ENCODE results near the gene GUCY1A2.

Gene GUCY1A2

DNA sequence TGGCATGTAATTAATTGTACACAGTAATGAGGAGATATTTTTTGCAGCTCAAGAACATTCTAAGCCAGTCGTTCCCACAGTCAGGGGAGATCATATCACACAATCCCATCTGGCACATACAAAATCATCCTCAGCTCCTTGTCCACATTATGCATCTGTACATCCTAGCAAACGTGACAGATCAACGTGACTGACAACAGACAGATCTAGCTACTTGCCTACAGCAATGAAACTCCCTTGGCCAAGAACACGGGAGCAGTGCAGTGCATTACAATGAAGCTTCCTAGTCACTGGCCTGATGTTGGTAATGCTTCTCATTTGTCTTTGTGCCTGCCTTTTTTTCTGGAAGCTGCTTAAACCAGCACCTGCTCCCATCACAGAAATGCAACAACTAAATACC is 24.5 kb upstream of the GUCY1A2 start:
- no peak overlapping the region for H3K27ac ChIP-seq
- TF ChIP-seq, protein P1, sequence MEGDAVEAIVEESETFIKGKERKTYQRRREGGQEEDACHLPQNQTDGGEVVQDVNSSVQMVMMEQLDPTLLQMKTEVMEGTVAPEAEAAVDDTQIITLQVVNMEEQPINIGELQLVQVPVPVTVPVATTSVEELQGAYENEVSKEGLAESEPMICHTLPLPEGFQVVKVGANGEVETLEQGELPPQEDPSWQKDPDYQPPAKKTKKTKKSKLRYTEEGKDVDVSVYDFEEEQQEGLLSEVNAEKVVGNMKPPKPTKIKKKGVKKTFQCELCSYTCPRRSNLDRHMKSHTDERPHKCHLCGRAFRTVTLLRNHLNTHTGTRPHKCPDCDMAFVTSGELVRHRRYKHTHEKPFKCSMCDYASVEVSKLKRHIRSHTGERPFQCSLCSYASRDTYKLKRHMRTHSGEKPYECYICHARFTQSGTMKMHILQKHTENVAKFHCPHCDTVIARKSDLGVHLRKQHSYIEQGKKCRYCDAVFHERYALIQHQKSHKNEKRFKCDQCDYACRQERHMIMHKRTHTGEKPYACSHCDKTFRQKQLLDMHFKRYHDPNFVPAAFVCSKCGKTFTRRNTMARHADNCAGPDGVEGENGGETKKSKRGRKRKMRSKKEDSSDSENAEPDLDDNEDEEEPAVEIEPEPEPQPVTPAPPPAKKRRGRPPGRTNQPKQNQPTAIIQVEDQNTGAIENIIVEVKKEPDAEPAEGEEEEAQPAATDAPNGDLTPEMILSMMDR (IDR thresholded peaks at IDR 0.05): no peak
- no peak for TF ChIP-seq ZFX (IDR thresholded peaks at IDR 0.05; ENCODE audit: borderline replicate concordance)

DNA sequence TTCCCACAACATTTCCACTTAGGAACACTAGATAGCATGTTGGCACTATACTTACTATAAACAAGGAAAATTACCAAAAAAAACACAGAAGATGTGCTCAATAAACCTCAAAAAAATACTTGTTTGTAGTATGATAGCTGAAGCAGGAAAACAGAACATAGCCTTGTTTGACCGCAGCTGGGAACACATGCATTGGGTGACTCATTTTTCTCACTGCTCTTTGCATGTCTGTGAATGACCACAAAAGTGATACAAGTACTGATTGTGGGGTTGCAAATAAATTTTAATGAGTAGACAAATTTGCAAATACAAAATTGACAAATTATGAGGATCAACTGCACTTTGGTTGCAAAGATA is 22.8 kb upstream of the GUCY1A2 start:
- H3K27ac ChIP-seq: no peak overlapping the region

DNA sequence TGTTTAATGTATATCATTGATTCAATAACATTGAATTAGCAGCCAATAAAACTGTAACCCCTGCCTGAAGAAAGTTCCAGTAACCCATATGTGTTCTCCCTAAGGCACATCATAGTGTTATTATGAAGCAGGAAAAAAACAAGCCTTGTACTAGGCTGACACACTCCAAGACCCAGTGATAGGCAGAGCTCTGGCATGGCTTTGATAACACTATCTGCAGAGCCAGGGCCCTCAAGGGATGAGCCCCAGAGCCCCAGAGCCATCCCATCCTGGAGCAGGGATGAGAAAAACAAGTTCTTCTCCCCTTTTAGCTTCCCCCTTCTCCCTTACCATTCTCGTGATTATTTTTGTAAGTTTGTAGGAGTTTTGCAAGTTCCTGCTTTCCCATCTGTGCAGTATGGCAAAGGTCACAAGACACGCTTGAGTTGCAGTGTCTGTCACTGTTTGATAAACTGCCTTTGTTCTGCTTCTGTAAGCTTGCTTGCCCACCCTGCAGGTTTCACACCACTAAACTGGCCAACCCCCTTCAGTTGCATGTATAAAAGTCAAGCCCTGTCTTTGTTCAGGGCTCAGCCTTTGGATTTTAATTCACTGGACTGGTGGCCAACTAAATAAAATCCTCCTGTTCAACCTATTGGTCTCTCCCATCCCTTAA is 22.3 kb upstream of the GUCY1A2 start:
- no peak overlapping the region for H3K27ac ChIP-seq
- TF ChIP-seq ZFX (IDR thresholded peaks at IDR 0.05; ENCODE audit: borderline replicate concordance): no peak
- TF ChIP-seq, protein P1 (IDR thresholded peaks at IDR 0.05): no peak

More for the DNA sequence above, 22.8 kb upstream of the GUCY1A2 start:
- TF ChIP-seq, protein P1 (IDR thresholded peaks at IDR 0.05): no peak
- TF ChIP-seq ZFX (IDR thresholded peaks at IDR 0.05; ENCODE audit: borderline replicate concordance): no peak

DNA sequence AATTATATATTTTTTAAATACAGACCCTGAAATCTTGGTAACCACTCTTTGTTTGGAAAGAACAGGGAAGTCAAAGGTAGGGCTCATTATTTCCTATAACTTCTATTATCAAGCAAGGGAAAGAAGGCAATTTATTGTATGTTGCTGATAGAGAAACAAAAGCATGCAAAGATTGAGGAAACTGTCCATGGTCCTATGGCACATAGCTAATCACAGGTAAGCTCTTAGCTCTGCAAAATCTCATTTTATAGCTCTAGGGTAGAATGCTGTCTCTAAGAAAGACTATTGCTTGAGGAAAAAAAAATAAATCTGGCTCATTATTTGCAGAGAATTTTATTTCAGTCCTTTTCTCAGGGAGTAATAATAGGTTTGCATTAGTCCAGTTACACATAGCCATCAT is 7.4 kb upstream of the GUCY1A2 start:
- no peak overlapping the region for H3K27ac ChIP-seq
- TF ChIP-seq, protein P1 (IDR thresholded peaks at IDR 0.05): no peak
- no peak for TF ChIP-seq ZFX (IDR thresholded peaks at IDR 0.05; ENCODE audit: borderline replicate concordance)

DNA sequence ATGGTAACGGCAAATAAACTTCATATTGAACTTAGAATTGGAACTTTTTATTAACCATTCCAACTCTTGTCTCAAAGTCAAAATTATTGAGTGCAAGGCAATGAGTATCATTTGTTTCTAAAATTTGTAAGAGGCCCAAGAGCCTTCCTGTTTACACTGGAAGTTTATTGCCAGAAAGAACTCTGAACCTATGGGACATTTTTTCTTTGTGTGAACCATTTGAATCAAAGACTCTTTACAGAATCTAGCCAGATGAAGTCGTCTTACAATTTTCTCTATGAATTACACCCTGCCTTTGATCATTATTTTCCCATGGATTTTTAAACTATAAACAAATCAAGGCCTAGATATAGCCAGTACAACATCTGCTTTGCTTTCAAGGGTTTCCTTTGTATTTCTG is 2.3 kb upstream of the GUCY1A2 start:
- TF ChIP-seq, protein P1 (IDR thresholded peaks at IDR 0.05): no peak
- H3K27ac ChIP-seq: no peak overlapping the region; the same call in 1 of the 2 replicates

DNA sequence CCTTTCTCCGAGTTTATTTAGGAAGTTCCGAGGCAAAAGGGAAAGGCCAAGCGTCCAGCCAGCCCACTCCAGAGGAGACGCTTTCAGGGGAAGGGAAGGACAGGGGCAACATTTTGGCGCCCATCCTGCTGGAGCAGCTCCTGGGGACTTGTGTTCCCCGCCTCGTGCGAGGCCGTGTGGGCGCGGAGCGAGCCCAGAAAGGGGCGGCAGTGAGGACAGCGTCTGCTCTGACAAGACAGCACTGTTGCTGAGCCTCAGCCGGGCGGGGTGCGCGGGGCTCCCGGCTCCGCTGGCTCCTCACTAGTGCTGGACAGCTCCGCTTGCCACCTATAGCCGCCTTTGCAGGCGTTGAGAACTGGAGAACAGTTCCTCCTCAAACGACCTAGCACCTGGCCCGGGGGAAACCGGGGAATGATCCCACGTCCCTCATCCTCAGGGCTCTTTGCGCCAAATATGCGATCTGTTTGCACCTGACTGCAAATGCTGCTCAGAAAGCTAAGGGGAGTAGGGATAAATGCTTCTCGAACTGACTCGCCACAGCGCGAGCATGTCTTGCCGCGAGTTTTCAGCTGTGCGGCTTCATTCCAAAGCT is 722 bp upstream of the GUCY1A2 start:
- no peak for TF ChIP-seq ZFX (IDR thresholded peaks at IDR 0.05; ENCODE audit: borderline replicate concordance)
- TF ChIP-seq, protein P1 (IDR thresholded peaks at IDR 0.05): no peak
- H3K27ac ChIP-seq: peak overlapping the region; percentile 88

DNA sequence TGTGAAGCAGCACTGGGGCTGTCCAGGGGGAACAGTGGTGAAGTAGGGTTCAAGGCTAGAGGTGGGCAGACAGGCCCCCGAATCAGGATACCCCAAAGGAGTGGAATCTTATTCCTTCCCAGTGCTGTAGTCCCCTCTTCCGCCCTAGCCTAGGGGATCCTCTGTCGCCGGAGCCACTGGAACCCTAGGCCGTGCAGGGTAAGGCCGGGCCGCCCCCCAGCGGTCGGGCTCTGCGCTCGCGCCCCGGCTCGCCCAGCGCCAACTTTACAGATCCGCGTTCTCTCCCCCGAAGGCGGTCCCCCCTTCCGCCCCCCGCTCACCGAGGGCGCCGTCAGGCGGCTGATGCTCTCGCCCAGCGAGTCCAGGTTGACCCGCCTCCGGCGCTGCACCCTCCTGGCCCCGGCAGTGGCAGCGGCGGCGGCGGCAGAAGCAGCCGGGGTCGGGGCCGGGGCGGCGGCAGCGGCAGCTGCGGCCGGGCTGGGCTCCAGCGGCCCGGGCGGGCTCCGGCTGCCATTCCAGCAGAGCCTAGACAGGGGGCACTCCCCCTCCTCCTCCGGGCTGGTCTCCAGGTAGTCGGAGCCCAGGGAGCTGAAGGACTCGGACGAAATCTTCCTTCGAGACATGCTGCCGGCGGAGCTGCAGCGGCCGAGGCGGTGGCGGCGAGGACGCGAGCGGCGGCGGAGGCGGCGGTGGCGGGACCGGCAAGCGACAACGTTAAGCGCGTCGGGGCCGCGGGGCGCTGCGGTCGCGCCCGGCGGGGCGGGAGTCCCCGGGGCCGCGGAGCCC is 650 bp downstream of the GUCY1A2 start:
- TF ChIP-seq ZFX (IDR thresholded peaks at IDR 0.05; ENCODE audit: borderline replicate concordance): no peak
- TF ChIP-seq, protein P1 (IDR thresholded peaks at IDR 0.05): peak; percentile 86

More for the DNA sequence above, 650 bp downstream of the GUCY1A2 start:
- H3K27ac ChIP-seq: peak overlapping the region; percentile 88

Measured in 22Rv1 (cell line).